Osteocyte (in vitro differentiated cells): ENCODE measurements around the gene GSTO2. TPM values are rescaled to one million over a fixed set of nuclear protein-coding genes. Genes with fewer than 3 reads are reported as not detected.
"Not testable (repeated sequence)": the region's sequence is repeated elsewhere in the genome, so short reads cannot be mapped to it uniquely, and the experiment has no call there.

ENCODE experiments used
- DNase-seq: peaks from one replicate; pipeline ENCODE4 v3.0.0; 2021; ENCODE audit warnings: mixed read lengths; ENCODE audit not compliant: unreplicated experiment; ENCODE audit errors: extremely low spot score
- H3K27ac Mint-ChIP-seq: one replicate; pipeline ENCODE4 v1.8.0; 2021; ENCODE audit warnings: mild to moderate bottlenecking, mixed read lengths; ENCODE audit not compliant: unreplicated experiment
- H3K27me3 Mint-ChIP-seq: one replicate; pipeline ENCODE4 v1.8.0; 2021; ENCODE audit warnings: mixed read lengths; ENCODE audit not compliant: unreplicated experiment
- H3K36me3 Mint-ChIP-seq: one replicate; pipeline ENCODE4 v1.8.0; 2021; ENCODE audit warnings: mixed read lengths; ENCODE audit not compliant: unreplicated experiment
- H3K4me1 Mint-ChIP-seq: one replicate; pipeline ENCODE4 v1.8.0; 2021; ENCODE audit warnings: mixed read lengths; ENCODE audit not compliant: unreplicated experiment
- H3K4me3 Mint-ChIP-seq: one replicate; pipeline ENCODE4 v1.8.0; 2021; ENCODE audit warnings: mild to moderate bottlenecking, moderate library complexity, mixed read lengths; ENCODE audit not compliant: unreplicated experiment
- H3K9me3 Mint-ChIP-seq: one replicate; pipeline ENCODE4 v1.8.0; 2021; ENCODE audit warnings: mixed read lengths; ENCODE audit not compliant: unreplicated experiment
- CTCF ChIP-seq: fragments of 200-600 bp; sonication (generic); IDR thresholded peaks from 2 replicates; pipeline ENCODE4 v1.5.0; 2021; ENCODE audit warnings: antibody characterized with exemption, mild to moderate bottlenecking, moderate library complexity
- total RNA-seq: library from RNA; stranded (reverse); gene quantifications from 2 replicates; pipeline ENCODE4 v1.2.1, GENCODE V29; 2021

The GSTO2 gene
- total RNA-seq, 1 donor from 2014 or later, result 0.54 TPM

GRCh38 chr10:104247513-104248146, 21.4 kb upstream of the GSTO2 start:
- Mint-ChIP-seq H3K9me3 (peaks cover 10% of the 10 kb centered on the region), H3K36me3 (no peaks in the 10 kb centered on the region), H3K4me3 (no peak overlapping the region), H3K27ac (no peak overlapping the region), H3K27me3 (peaks cover 29% of the 10 kb centered on the region), H3K4me1 (no peaks in the 10 kb centered on the region)
- TF ChIP-seq CTCF, result no peak
- DNase-seq, result no peak

GRCh38 chr10:104248931-104249330, 20.1 kb upstream of the GSTO2 start:
- H3K4me3 Mint-ChIP-seq, H3K36me3 Mint-ChIP-seq, H3K27ac Mint-ChIP-seq, H3K4me1 Mint-ChIP-seq, DNase-seq: not testable (repeated sequence)
- peaks cover 21% of the 10 kb centered on the region for H3K27me3 Mint-ChIP-seq
- peaks cover 10% of the 10 kb centered on the region for H3K9me3 Mint-ChIP-seq

GRCh38 chr10:104250371-104250770, 18.6 kb upstream of the GSTO2 start:
- Mint-ChIP-seq H3K4me1 (peaks cover 11% of the 10 kb centered on the region), H3K36me3 (no peaks in the 10 kb centered on the region), H3K4me3 (no peak overlapping the region), H3K27me3 (peaks cover 21% of the 10 kb centered on the region), H3K27ac (no peak overlapping the region), H3K9me3 (peaks cover 10% of the 10 kb centered on the region)
- TF ChIP-seq CTCF, result no peak
- no peak for DNase-seq

GRCh38 chr10:104251443-104251842, 17.5 kb upstream of the GSTO2 start:
- H3K4me3 Mint-ChIP-seq, result no peak overlapping the region
- peaks cover 21% of the 10 kb centered on the region for H3K4me1 Mint-ChIP-seq
- no peaks in the 10 kb centered on the region for H3K36me3 Mint-ChIP-seq
- H3K9me3 Mint-ChIP-seq, result peaks cover 10% of the 10 kb centered on the region
- DNase-seq, result no peak
- TF ChIP-seq CTCF, result no peak
- no peak overlapping the region for H3K27ac Mint-ChIP-seq
- peaks cover 21% of the 10 kb centered on the region for H3K27me3 Mint-ChIP-seq

GRCh38 chr10:104252368-104252767, 16.6 kb upstream of the GSTO2 start:
- no peak for DNase-seq
- peaks cover 29% of the 10 kb centered on the region for H3K4me1 Mint-ChIP-seq
- H3K27me3 Mint-ChIP-seq, result peaks cover 21% of the 10 kb centered on the region
- no peak overlapping the region for H3K27ac Mint-ChIP-seq
- H3K9me3 Mint-ChIP-seq, result peaks cover 2% of the 10 kb centered on the region
- no peak overlapping the region for H3K4me3 Mint-ChIP-seq
- peaks cover 2% of the 10 kb centered on the region for H3K36me3 Mint-ChIP-seq
- TF ChIP-seq CTCF, result no peak
